Activated CD8-positive, alpha-beta memory T cell treated with anti-CD3 and anti-CD28 coated beads for 36 hours (primary cell): ENCODE measurements around the gene TTI1. TPM values are rescaled to one million over a fixed set of nuclear protein-coding genes. Genes with fewer than 3 reads are reported as not detected.
"Not testable (repeated sequence)": the region's sequence is repeated elsewhere in the genome, so short reads cannot be mapped to it uniquely, and the experiment has no call there.

Experiments
- CTCF ChIA-PET: fragments of 350-600 bp; sonication (Branson Sonifier 250); formaldehyde crosslinking; loops from one replicate; lab custom pipeline; 2021; ENCODE audit warnings: antibody characterized with exemption; lab: Charles Lee
- POLR2A ChIA-PET: fragments of 350-600 bp; sonication (Branson Sonifier 250); formaldehyde crosslinking; loops from one replicate; lab custom pipeline; 2021; ENCODE audit warnings: antibody characterized with exemption; lab: Charles Lee
- total RNA-seq, 2 experiments: library from RNA; stranded (reverse); gene quantifications; one replicate each; pipeline ENCODE4 v1.2.3, GENCODE V29; 2021

Gene TTI1
- total RNA-seq, 2 experiments from 2014 or later = 43.2 to 43.8 TPM

GRCh38 chr20:37983286-37983685 is 50.0 kb downstream of the TTI1 start:
- CTCF ChIA-PET = no interaction called here
- POLR2A ChIA-PET = no interaction called here

- POLR2A ChIA-PET = no interaction called here
- CTCF ChIA-PET = no interaction called here
Measured at GRCh38 chr20:37981568-37981967, 51.7 kb downstream of the TTI1 start.

- CTCF ChIA-PET = no interaction called here
- POLR2A ChIA-PET = no interaction called here
Measured at GRCh38 chr20:37980876-37981275, 52.4 kb downstream of the TTI1 start.

- ChIA-PET POLR2A (no interaction called here), CTCF (no interaction called here)
Measured at GRCh38 chr20:37980383-37980782, 52.9 kb downstream of the TTI1 start.

GRCh38 chr20:37979021-37979985 is 54.0 kb downstream of the TTI1 start:
- CTCF ChIA-PET = no interaction called here
- POLR2A ChIA-PET = no interaction called here

- ChIA-PET POLR2A (no interaction called here), CTCF (no interaction called here)
Measured at GRCh38 chr20:37977786-37978185, 55.5 kb downstream of the TTI1 start.

- ChIA-PET POLR2A (no interaction called here), CTCF (no interaction called here)
Measured at GRCh38 chr20:37977338-37977737, 55.9 kb downstream of the TTI1 start.

GRCh38 chr20:37976887-37977286 is 56.4 kb downstream of the TTI1 start:
- CTCF ChIA-PET = no interaction called here
- POLR2A ChIA-PET = no interaction called here

GRCh38 chr20:37973059-37973910 is 60.0 kb downstream of the TTI1 start:
- CTCF ChIA-PET = no interaction called here
- POLR2A ChIA-PET = no interaction called here

- POLR2A ChIA-PET = no interaction called here
- CTCF ChIA-PET = no interaction called here
Measured at GRCh38 chr20:37972256-37973058, 60.8 kb downstream of the TTI1 start.

GRCh38 chr20:37971561-37972127 is 61.6 kb downstream of the TTI1 start:
- ChIA-PET CTCF (no interaction called here), POLR2A (no interaction called here)

- POLR2A ChIA-PET = no interaction called here
- CTCF ChIA-PET = no interaction called here
Measured at GRCh38 chr20:37970856-37971245, 62.4 kb downstream of the TTI1 start.

- CTCF ChIA-PET = no interaction called here
- POLR2A ChIA-PET = no interaction called here
Measured at GRCh38 chr20:37969949-37970855, 63.1 kb downstream of the TTI1 start.

- ChIA-PET POLR2A (no interaction called here), CTCF (no interaction called here)
Measured at GRCh38 chr20:37968841-37969401, 64.3 kb downstream of the TTI1 start.

- POLR2A ChIA-PET, CTCF ChIA-PET: not testable (repeated sequence)
Measured at GRCh38 chr20:37963483-37963882, 69.8 kb downstream of the TTI1 start.

- ChIA-PET POLR2A (no interaction called here), CTCF (no interaction called here)
Measured at GRCh38 chr20:37961066-37961465, 72.2 kb downstream of the TTI1 start.

- POLR2A ChIA-PET = no interaction called here
Measured at GRCh38 chr20:37958856-37959520, 74.3 kb downstream of the TTI1 start.

More at GRCh38 chr20:37958856-37959520, 74.3 kb downstream of the TTI1 start:
- CTCF ChIA-PET = no interaction called here
